T47D (cell line): ENCODE results near the gene SCARB1.

Experiments used
- DNase-seq, 2 experiments: peaks; one replicate each; pipeline versions ENCODE4 v3.0.0 to v3.0.0-alpha.2; 2011 to 2012; ENCODE audit warnings: low read depth in 1 of 2, low spot score in 1 of 2
- JUND ChIP-seq: IDR thresholded peaks from 2 replicates; pipeline ENCODE4 v1.6.1; 2012; ENCODE audit warnings: low read depth
- in situ Hi-C: cut with HindIII; loops from 2 replicates; pipeline ENCODE4 v1.10.0; 2016; ENCODE audit warnings: low sequenced_read_pairs, low pct_unique_long_range_greater_than_20kb

The SCARB1 gene

GRCh38 chr12:124828264-124829007 lies 35.2 kb downstream of the SCARB1 start:
- in situ Hi-C loops = no loop called here
- DNase-seq = peak; percentile 83 to 91
- TF ChIP-seq JUND = no peak

DNA sequence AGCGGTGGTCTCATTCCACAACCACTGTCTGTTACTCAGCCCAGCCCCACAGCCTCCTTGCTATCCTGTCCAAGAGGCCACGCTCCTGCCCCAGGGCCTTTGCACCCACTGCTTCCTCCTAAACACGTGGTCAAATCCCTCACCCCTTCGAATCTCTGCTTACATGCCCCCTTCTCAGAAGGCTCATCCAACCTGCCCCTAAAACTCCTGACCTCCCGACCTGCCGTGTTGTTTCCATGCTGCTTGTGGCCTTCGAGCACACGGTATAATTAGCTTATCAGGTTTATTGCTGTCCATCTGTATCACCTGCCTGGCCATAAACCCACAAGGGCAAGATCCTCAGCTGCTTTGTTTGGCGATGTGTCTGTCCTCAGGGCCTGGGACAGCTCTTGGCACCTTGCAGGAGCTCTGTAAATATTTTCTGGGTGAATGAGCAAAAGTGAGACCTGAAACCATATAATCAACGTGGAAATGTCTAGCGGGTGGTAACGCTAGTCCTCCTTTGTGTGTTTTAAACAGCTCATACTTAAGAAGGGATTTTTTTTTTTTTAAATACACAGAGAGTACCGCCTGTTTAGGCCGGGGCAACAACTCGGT lies 36.0 kb downstream of the SCARB1 start:
- peak in 1 of 2 experiments; percentile 73 for DNase-seq
- no peak; the same call in 1 of the 2 replicates for TF ChIP-seq JUND
- in situ Hi-C loops = no loop called here

- in situ Hi-C loops = no loop called here
- TF ChIP-seq JUND = no peak
- DNase-seq = no peak
Observed at GRCh38 chr12:124824195-124824594, 39.5 kb downstream of the SCARB1 start.

GRCh38 chr12:124823272-124823970 lies 40.2 kb downstream of the SCARB1 start:
- TF ChIP-seq JUND = no peak
- in situ Hi-C loops = no loop called here
- DNase-seq = no peak

DNA sequence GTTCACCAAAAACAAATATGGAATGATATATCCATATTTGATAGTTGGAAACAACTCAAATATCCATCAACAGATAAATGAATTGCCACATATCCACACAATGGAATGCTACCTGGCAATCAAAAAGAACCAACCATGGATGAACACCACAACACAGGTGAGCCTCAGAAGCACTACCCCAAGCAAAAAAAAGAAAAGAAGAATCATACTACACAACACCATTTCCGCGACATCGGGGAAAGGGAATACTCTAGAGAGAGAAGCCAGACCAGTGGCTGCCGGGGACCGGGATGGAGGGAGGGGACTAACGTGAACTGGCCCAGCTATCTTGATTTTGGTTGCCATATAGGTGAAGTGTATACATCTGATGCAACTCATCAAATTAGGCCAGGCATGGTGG lies 41.4 kb downstream of the SCARB1 start:
- in situ Hi-C loops = no loop called here
- DNase-seq = no peak
- TF ChIP-seq JUND = no peak

GRCh38 chr12:124821252-124822200 lies 42.1 kb downstream of the SCARB1 start:
- TF ChIP-seq JUND = no peak
- in situ Hi-C loops = no loop called here
- DNase-seq = no peak

GRCh38 chr12:124820199-124820598 lies 43.5 kb downstream of the SCARB1 start:
- in situ Hi-C loops = no loop called here
- no peak for DNase-seq
- TF ChIP-seq JUND = no peak

DNA sequence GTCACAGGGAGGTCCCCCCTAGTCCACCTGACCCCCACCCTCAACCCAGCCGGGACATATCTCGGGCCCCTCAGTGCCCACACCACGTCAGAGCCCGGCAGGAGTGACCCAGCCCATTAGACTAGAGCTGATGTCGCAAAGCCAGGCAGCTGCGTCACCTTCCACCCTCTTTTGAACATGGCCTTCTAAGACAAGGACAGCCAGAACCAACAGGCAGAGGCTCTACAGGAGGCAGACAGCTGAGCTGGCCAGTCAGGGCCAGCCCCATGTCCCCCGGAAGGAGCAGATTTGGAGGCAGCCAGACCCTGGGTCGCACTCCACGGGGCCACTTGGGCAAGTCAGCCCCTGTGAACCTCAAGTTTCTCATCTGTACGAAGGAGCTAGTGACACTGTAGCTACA lies 44.1 kb downstream of the SCARB1 start:
- TF ChIP-seq JUND = no peak
- DNase-seq = no peak
- in situ Hi-C loops = no loop called here

GRCh38 chr12:124819080-124819479 lies 44.6 kb downstream of the SCARB1 start:
- in situ Hi-C loops = no loop called here
- DNase-seq = no peak

DNA sequence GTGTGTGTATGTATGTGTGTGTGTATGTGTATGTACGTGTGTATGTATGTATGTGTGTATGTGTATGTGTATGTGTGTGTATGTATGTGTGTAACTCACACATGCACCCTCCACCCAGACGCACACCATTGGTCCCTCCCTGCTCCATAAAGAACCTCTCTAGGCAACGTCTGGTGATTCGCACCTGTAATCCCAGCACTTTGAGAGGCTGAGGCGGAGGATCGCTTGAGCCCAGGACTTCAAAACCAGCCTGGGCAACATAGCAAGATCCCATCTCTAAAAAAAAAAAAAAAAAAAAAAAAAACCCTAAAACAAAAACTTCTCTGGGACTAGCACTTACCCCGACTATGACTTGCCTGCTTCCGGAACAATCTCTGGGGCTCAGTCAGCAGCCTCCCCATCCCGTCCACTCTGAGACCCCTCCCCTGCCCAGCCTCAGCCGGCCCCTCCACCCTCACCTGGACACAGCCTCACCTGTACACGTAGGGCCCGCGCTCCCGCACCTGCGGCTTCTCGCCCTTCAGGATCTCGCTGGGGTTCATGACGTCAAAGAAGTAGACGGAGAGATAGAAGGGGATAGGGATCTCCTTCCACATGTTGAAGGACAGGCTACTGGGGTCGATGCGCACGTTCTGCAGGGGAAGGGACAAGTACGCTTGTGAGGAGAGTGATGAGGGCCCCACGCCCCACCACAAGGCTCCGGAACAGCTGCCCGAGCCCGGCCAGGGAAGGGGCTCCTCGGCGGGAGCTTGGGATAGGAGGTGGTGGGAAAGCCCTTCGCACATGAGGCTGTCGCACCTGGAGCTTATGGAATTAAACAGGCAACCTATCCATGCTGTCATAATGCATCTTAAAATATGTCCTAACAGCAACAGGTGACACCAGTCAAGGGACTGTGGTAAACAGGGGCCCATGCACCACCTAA lies 46.3 kb downstream of the SCARB1 start:
- in situ Hi-C loops = no loop called here
- no peak for DNase-seq
- no peak for TF ChIP-seq JUND

More at GRCh38 chr12:124819080-124819479, 44.6 kb downstream of the SCARB1 start:
- TF ChIP-seq JUND = no peak

DNA sequence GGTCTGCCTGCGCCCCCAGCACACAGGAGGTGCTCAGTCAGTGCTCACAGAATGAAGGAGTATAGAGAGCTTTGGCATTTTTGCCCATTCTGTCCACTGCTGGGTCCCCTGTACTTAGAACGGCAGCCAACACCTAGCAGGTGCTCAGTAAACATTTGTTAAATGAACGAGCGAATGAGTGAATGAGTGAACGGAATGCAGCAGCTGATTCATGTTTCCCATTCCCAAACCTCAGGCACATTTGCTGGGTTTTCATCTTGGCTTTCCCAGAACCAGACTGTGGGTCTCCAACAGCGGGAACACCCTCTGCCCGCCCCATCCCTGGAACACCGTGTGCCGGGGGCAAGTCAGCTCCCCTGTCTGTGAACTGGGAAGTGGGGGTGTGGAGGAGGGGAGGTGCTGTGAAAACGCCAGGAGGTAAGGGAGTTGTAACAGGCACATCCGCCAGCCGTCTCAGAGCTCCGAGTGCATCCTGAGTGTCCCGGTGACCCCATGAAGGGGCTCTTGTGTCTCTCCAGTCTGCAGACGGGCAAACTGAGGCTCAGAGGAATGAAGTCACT lies 47.3 kb downstream of the SCARB1 start:
- no peak for DNase-seq
- TF ChIP-seq JUND = no peak
- in situ Hi-C loops = no loop called here
